NCI-H187 treated with DMSO at 0.1 percent for 48 hours (cell line): ENCODE results near the gene CCDC154.
"Not testable (repeated sequence)": the region's sequence is repeated elsewhere in the genome, so short reads cannot be mapped to it uniquely, and the experiment has no call there.

Source experiments
- DNase-seq: peaks from one replicate; lab custom pipeline; 2025; lab: John Stamatoyannopoulos, UW

CCDC154 gene

GRCh38 chr16:1443980-1444729 lies at the start of gene CCDC154:
Gene CCDC154 (minus strand): TSS chr16:1444556. CDS start chr16:1444322, 234 bp downstream.
- no peak for DNase-seq

GRCh38 chr16:1493746-1494094 lies 49.4 kb upstream of the CCDC154 start:
- DNase-seq = no peak

GRCh38 chr16:1492923-1493745 lies 48.8 kb upstream of the CCDC154 start, which contains the start of gene TELO2:
Gene TELO2 (plus strand): TSS chr16:1493360. CDS start chr16:1494282, 922 bp downstream.
- peak; percentile 24 for DNase-seq

GRCh38 chr16:1492082-1492922 lies 47.9 kb upstream of the CCDC154 start:
- no peak for DNase-seq

GRCh38 chr16:1491327-1491726 lies 47.0 kb upstream of the CCDC154 start:
- DNase-seq = no peak

GRCh38 chr16:1489077-1489476 lies 44.7 kb upstream of the CCDC154 start:
- DNase-seq = no peak

GRCh38 chr16:1488619-1489018 lies 44.3 kb upstream of the CCDC154 start, which contains the start of gene PTX4:
Gene PTX4 (minus strand): TSS chr16:1488944. CDS start chr16:1488909, 35 bp downstream.
- no peak for DNase-seq

GRCh38 chr16:1488054-1488601 lies 43.8 kb upstream of the CCDC154 start:
- DNase-seq = no peak

- DNase-seq = no peak
Measured at GRCh38 chr16:1487395-1488053, 43.2 kb upstream of the CCDC154 start.

- DNase-seq = no peak
Measured at GRCh38 chr16:1486551-1487390, 42.4 kb upstream of the CCDC154 start.

GRCh38 chr16:1485847-1486496 lies 41.6 kb upstream of the CCDC154 start:
- DNase-seq = no peak

GRCh38 chr16:1481906-1482835 lies 37.8 kb upstream of the CCDC154 start:
- no peak for DNase-seq

GRCh38 chr16:1478937-1479336 lies 34.6 kb upstream of the CCDC154 start:
- DNase-seq = not testable (repeated sequence)

- DNase-seq = no peak
Measured at GRCh38 chr16:1477033-1477432, 32.7 kb upstream of the CCDC154 start.

- DNase-seq = no peak
Measured at GRCh38 chr16:1475552-1476114, 31.3 kb upstream of the CCDC154 start.

- DNase-seq = peak; percentile 15
Measured at GRCh38 chr16:1474796-1475551, 30.6 kb upstream of the CCDC154 start, which contains the start of gene CLCN7. Gene CLCN7 (minus strand): TSS chr16:1475028. CDS start chr16:1474974, 54 bp downstream.

GRCh38 chr16:1474082-1474795 lies 29.9 kb upstream of the CCDC154 start:
- DNase-seq = no peak
